ENCODE data around the gene MTMR12. TPM values are rescaled to one million over a fixed set of nuclear protein-coding genes. Genes with fewer than 3 reads are reported as not detected.

Gene MTMR12
- total and polyA plus RNA-seq, 2 experiments from 2014 or later, result 5.5 to 13.4 TPM

- H3K4me2 ChIP-seq (ENCODE audit: unreplicated experiment), result no peak overlapping the region
Observed at GRCh38 chr5:32304622-32305021, 8.1 kb downstream of the MTMR12 start.

GRCh38 chr5:32303755-32304120 is 9.0 kb downstream of the MTMR12 start:
- DNase-seq, result no peak
- no peaks in the 10 kb centered on the region for H3F3A ChIP-seq (ENCODE audit: insufficient read depth)
- H3K36me3 ChIP-seq (ENCODE audit: low read depth), result no peaks in the 10 kb centered on the region
- H3K27ac ChIP-seq, result no peak overlapping the region
- no peak for TF ChIP-seq EZH2phosphoT487 (IDR thresholded peaks at IDR 0.05; ENCODE audit: insufficient read depth, low read depth)
- no peak for TF ChIP-seq EZH2 (IDR thresholded peaks at IDR 0.05; ENCODE audit: insufficient read depth, poor library complexity, severe bottlenecking)
- H3K4me3 ChIP-seq, result no peak overlapping the region
- H3K9me2 ChIP-seq (ENCODE audit: insufficient read depth), result no peaks in the 10 kb centered on the region
- H3K9me3 ChIP-seq (ENCODE audit: low read depth), result no peaks in the 10 kb centered on the region
- H4K20me1 ChIP-seq (ENCODE audit: insufficient read depth), result no peaks in the 10 kb centered on the region
- in situ Hi-C loops (cut with MboI), result loop anchor here (25.0 kb wide), 1 partner anchor 466 kb away; no protein-coding TSS in a partner anchor
- 90 to 93% methylated on average over 6 of the region's 6 CpGs for WGBS, 2 experiments (ENCODE audit: low coverage in 1 of 2, low lambda C conversion rate in 2 of 2, missing lambda C conversion rate in 2 of 2)
- H3K27me3 ChIP-seq (replicated peaks; ENCODE audit: insufficient read depth), result no peaks in the 10 kb centered on the region
- H3K4me1 ChIP-seq (ENCODE audit: insufficient read depth), result no peaks in the 10 kb centered on the region
- H3K4me2 ChIP-seq (ENCODE audit: unreplicated experiment), result no peak overlapping the region
- H2AFZ ChIP-seq, result no peak overlapping the region
- peaks cover 99% of the 10 kb centered on the region for H3K79me2 ChIP-seq (ENCODE audit: insufficient read depth)
- H3K9ac ChIP-seq, result no peak overlapping the region

More at GRCh38 chr5:32304622-32305021, 8.1 kb downstream of the MTMR12 start:
- no peak for DNase-seq
- in situ Hi-C loops (cut with MboI), result loop anchor here (25.0 kb wide), 1 partner anchor 467 kb away; no protein-coding TSS in a partner anchor
- no peaks in the 10 kb centered on the region for H4K20me1 ChIP-seq (ENCODE audit: insufficient read depth)
- H3K4me1 ChIP-seq (ENCODE audit: insufficient read depth), result peaks cover 4% of the 10 kb centered on the region; the same call in 1 of the 2 replicates
- 74 to 82% methylated on average over 5 of the region's 5 CpGs for WGBS, 2 experiments (ENCODE audit: low coverage in 1 of 2, low lambda C conversion rate in 2 of 2, missing lambda C conversion rate in 2 of 2)
- H3K79me2 ChIP-seq (ENCODE audit: insufficient read depth), result peaks cover 100% of the 10 kb centered on the region
- H3K4me3 ChIP-seq, result no peak overlapping the region
- H2AFZ ChIP-seq, result no peak overlapping the region
- no peak overlapping the region for H3K9ac ChIP-seq
- TF ChIP-seq EZH2phosphoT487 (IDR thresholded peaks at IDR 0.05; ENCODE audit: insufficient read depth, low read depth) (no peak), EZH2 (IDR thresholded peaks at IDR 0.05; ENCODE audit: insufficient read depth, poor library complexity, severe bottlenecking) (no peak)
- H3K9me3 ChIP-seq (ENCODE audit: low read depth), result no peaks in the 10 kb centered on the region
- no peaks in the 10 kb centered on the region for H3F3A ChIP-seq (ENCODE audit: insufficient read depth)
- no peaks in the 10 kb centered on the region for H3K27me3 ChIP-seq (replicated peaks; ENCODE audit: insufficient read depth)
- no peaks in the 10 kb centered on the region for H3K36me3 ChIP-seq (ENCODE audit: low read depth)
- H3K9me2 ChIP-seq (ENCODE audit: insufficient read depth), result no peaks in the 10 kb centered on the region
- no peak overlapping the region for H3K27ac ChIP-seq

GRCh38 chr5:32302835-32303754 is 9.6 kb downstream of the MTMR12 start:
- TF ChIP-seq EZH2 (IDR thresholded peaks at IDR 0.05; ENCODE audit: insufficient read depth, poor library complexity, severe bottlenecking), result no peak
- no peak for TF ChIP-seq EZH2phosphoT487 (IDR thresholded peaks at IDR 0.05; ENCODE audit: insufficient read depth, low read depth)
- in situ Hi-C loops (cut with MboI), result loop anchor here (25.0 kb wide), 1 partner anchor 466 kb away; no protein-coding TSS in a partner anchor
- Histone ChIP-seq H3K27me3 (replicated peaks; ENCODE audit: insufficient read depth) (no peaks in the 10 kb centered on the region), H2AFZ (no peak overlapping the region), H3K4me2 (ENCODE audit: unreplicated experiment) (no peak overlapping the region), H3K27ac (no peak overlapping the region), H3K79me2 (ENCODE audit: insufficient read depth) (peaks cover 99% of the 10 kb centered on the region), H4K20me1 (ENCODE audit: insufficient read depth) (no peaks in the 10 kb centered on the region), H3K4me3 (no peak overlapping the region), H3K9ac (no peak overlapping the region), H3K9me3 (ENCODE audit: low read depth) (no peaks in the 10 kb centered on the region), H3F3A (ENCODE audit: insufficient read depth) (no peaks in the 10 kb centered on the region), H3K36me3 (ENCODE audit: low read depth) (no peaks in the 10 kb centered on the region), H3K4me1 (ENCODE audit: insufficient read depth) (no peaks in the 10 kb centered on the region), H3K9me2 (ENCODE audit: insufficient read depth) (no peaks in the 10 kb centered on the region)
- peak; percentile 13 for DNase-seq
- WGBS, 2 experiments (ENCODE audit: low coverage in 1 of 2, low lambda C conversion rate in 2 of 2, missing lambda C conversion rate in 2 of 2), result 70 to 73% methylated on average over 7 of the region's 7 CpGs

- Histone ChIP-seq H3K9me2 (ENCODE audit: insufficient read depth) (no peaks in the 10 kb centered on the region), H3K9ac (no peak overlapping the region), H3K4me1 (ENCODE audit: insufficient read depth) (peaks cover 6% of the 10 kb centered on the region; the same call in 1 of the 2 replicates), H2AFZ (no peak overlapping the region), H3K27me3 (replicated peaks; ENCODE audit: insufficient read depth) (no peaks in the 10 kb centered on the region), H4K20me1 (ENCODE audit: insufficient read depth) (no peaks in the 10 kb centered on the region), H3K79me2 (ENCODE audit: insufficient read depth) (peaks cover 97% of the 10 kb centered on the region), H3K9me3 (ENCODE audit: low read depth) (no peaks in the 10 kb centered on the region), H3K36me3 (ENCODE audit: low read depth) (no peaks in the 10 kb centered on the region), H3K4me3 (no peak overlapping the region), H3K27ac (no peak overlapping the region), H3K4me2 (ENCODE audit: unreplicated experiment) (no peak overlapping the region), H3F3A (ENCODE audit: insufficient read depth) (no peaks in the 10 kb centered on the region)
- TF ChIP-seq EZH2 (IDR thresholded peaks at IDR 0.05; ENCODE audit: insufficient read depth, poor library complexity, severe bottlenecking) (no peak), EZH2phosphoT487 (IDR thresholded peaks at IDR 0.05; ENCODE audit: insufficient read depth, low read depth) (no peak)
- in situ Hi-C loops (cut with MboI), result loop anchor here (25.0 kb wide), 1 partner anchor 465 kb away; no protein-coding TSS in a partner anchor
- WGBS, 2 experiments (ENCODE audit: low coverage in 1 of 2, low lambda C conversion rate in 2 of 2, missing lambda C conversion rate in 2 of 2), result 75 to 80% methylated on average over 2 of the region's 2 CpGs
- DNase-seq, result no peak
Observed at GRCh38 chr5:32301891-32302290, 10.8 kb downstream of the MTMR12 start.

Data from GM23248 (cell line).